ENCODE data around the gene MON2. TPM values are rescaled to one million over a fixed set of nuclear protein-coding genes. Genes with fewer than 3 reads are reported as not detected.
A peak's percentile ranks its signal among the peaks of the same experiment; 100 is the strongest.

Gene MON2
- total and polyA plus RNA-seq, 2 of the 8 experiments (the other 6 are each of a cell fraction or from before 2014, with no cell fraction given), result 3.8 to 21.8 TPM

- TF ChIP-seq ATF2 (IDR thresholded peaks at IDR 0.05; ENCODE audit: low read length), result no peak
- peak; percentile 99 for TF ChIP-seq ASH2L (IDR thresholded peaks at IDR 0.05; ENCODE audit: low read length)
- peak; percentile 76 for TF ChIP-seq TAF1 (IDR thresholded peaks at IDR 0.05; ENCODE audit: low read depth, low read length)
- TF ChIP-seq CBX8 (IDR thresholded peaks at IDR 0.05; ENCODE audit: borderline replicate concordance, low read depth, low read length), result no peak
- TF ChIP-seq SAP30 (IDR thresholded peaks at IDR 0.05; ENCODE audit: insufficient read depth, insufficient replicate concordance, low read length), result peak; percentile 95
- TF ChIP-seq CREB1 (IDR thresholded peaks at IDR 0.05), result peak; percentile 81
- TF ChIP-seq SP4 (IDR thresholded peaks at IDR 0.05; ENCODE audit: low read length), result no peak
- peak; percentile 33; the same call in 1 of the 2 replicates for TF ChIP-seq KDM5A (IDR thresholded peaks at IDR 0.05; ENCODE audit: low read length)
- TF ChIP-seq JUN (IDR thresholded peaks at IDR 0.05; ENCODE audit: low read depth, low read length), result no peak
- peak; percentile 40; the same call in 1 of the 2 replicates for TF ChIP-seq TBP (IDR thresholded peaks at IDR 0.05; ENCODE audit: low read depth, low read length)
- no peak for TF ChIP-seq EGR1 (IDR thresholded peaks at IDR 0.05; ENCODE audit: borderline replicate concordance, low read depth, low read length)
- TF ChIP-seq POLR2A (IDR thresholded peaks at IDR 0.05; ENCODE audit: control extremely low read depth in 1 of 2, low read depth in 2 of 2, low read length in 2 of 2), result peak in 1 of 2 experiments; percentile 57; a peak in 1 of 3 replicates
- TF ChIP-seq CTCF (IDR thresholded peaks at IDR 0.05; ENCODE audit: control extremely low read depth in 1 of 3, insufficient read depth in 1 of 3, low read depth in 1 of 3, low read length in 3 of 3), result no peak
- TF ChIP-seq TEAD4 (IDR thresholded peaks at IDR 0.05; ENCODE audit: low read depth, low read length), result peak; percentile 48; the same call in 1 of the 2 replicates
- 0 out of 3 replicates have a peak, but pooled peaks of 1 of the 2 experiments have one; percentile 69 for TF ChIP-seq EP300 (IDR thresholded peaks at IDR 0.05; ENCODE audit: borderline replicate concordance in 1 of 2, low read depth in 2 of 2, low read length in 2 of 2)
- TF ChIP-seq YY1 (IDR thresholded peaks at IDR 0.05; ENCODE audit: low read depth, low read length), result peak; percentile 91
- peak; percentile 95 for TF ChIP-seq KDM4A (IDR thresholded peaks at IDR 0.05; ENCODE audit: low read depth, low read length, severe bottlenecking)
Observed at GRCh38 chr12:62466594-62467491, at the start of gene MON2 (continued).
